ENCODE data around the gene SDK2. TPM values are rescaled to one million over a fixed set of nuclear protein-coding genes. Genes with fewer than 3 reads are reported as not detected.

SDK2 gene
- total and polyA plus RNA-seq, 2 donors from 2014 or later = 0.37 to 2.4 TPM

GRCh38 chr17:73342050-73342522 is 302.2 kb downstream of the SDK2 start:
- Histone ChIP-seq H3K36me3 (ENCODE audit: control insufficient read depth in 2 of 3, insufficient read depth in 3 of 3, low read length in 3 of 3) (no peaks in the 10 kb centered on the region), H3K27me3 (ENCODE audit: control insufficient read depth, insufficient read depth, low read length) (no peaks in the 10 kb centered on the region), H3K9me3 (ENCODE audit: control insufficient read depth in 2 of 3, insufficient read depth in 1 of 3, low read length in 3 of 3) (no peaks in the 10 kb centered on the region), H3K4me1 (ENCODE audit: control insufficient read depth in 2 of 3, insufficient read depth in 2 of 3, low read depth in 1 of 3, low read length in 3 of 3) (peaks cover 0 to 10% (median 2%) of the 10 kb centered on the region in 3 donors), H3K9ac (ENCODE audit: low read length in 3 of 3) (no peak overlapping the region), H3K27ac (ENCODE audit: low read depth in 2 of 2, low read length in 2 of 2) (peak overlapping the region in 1 of 2 donors; percentile 28), H3K4me3 (ENCODE audit: low read length in 3 of 3) (no peak overlapping the region)
- FAIRE-seq (no peak), DNase-seq (peak; percentile 94 to 97 (median 96))
- no peak for TF ChIP-seq CTCF (IDR thresholded peaks at IDR 0.05; ENCODE audit: borderline replicate concordance, extremely low read depth, insufficient read depth)
- intact Hi-C loops (cut with DNase I) = no loop called here

GRCh38 chr17:73341350-73342049 is 302.7 kb downstream of the SDK2 start:
- Histone ChIP-seq H3K4me3 (ENCODE audit: low read length in 3 of 3) (no peak overlapping the region), H3K27ac (ENCODE audit: low read depth in 2 of 2, low read length in 2 of 2) (no peak overlapping the region), H3K4me1 (ENCODE audit: control insufficient read depth in 2 of 3, insufficient read depth in 2 of 3, low read depth in 1 of 3, low read length in 3 of 3) (peaks cover 0 to 10% (median 2%) of the 10 kb centered on the region in 3 donors), H3K9me3 (ENCODE audit: control insufficient read depth in 2 of 3, insufficient read depth in 1 of 3, low read length in 3 of 3) (no peaks in the 10 kb centered on the region), H3K36me3 (ENCODE audit: control insufficient read depth in 2 of 3, insufficient read depth in 3 of 3, low read length in 3 of 3) (no peaks in the 10 kb centered on the region), H3K9ac (ENCODE audit: low read length in 3 of 3) (no peak overlapping the region), H3K27me3 (ENCODE audit: control insufficient read depth, insufficient read depth, low read length) (no peaks in the 10 kb centered on the region)
- no peak for TF ChIP-seq CTCF (IDR thresholded peaks at IDR 0.05; ENCODE audit: borderline replicate concordance, extremely low read depth, insufficient read depth)
- FAIRE-seq = no peak
- DNase-seq = peak in 1 of 5 donors; percentile 45
- intact Hi-C loops (cut with DNase I) = no loop called here

GRCh38 chr17:73340093-73340596 is 304.1 kb downstream of the SDK2 start:
- no peak for DNase-seq
- intact Hi-C loops (cut with DNase I) = no loop called here
- no peak for FAIRE-seq

More at GRCh38 chr17:73340093-73340596, 304.1 kb downstream of the SDK2 start:
- Histone ChIP-seq H3K27me3 (ENCODE audit: control insufficient read depth, insufficient read depth, low read length) (no peaks in the 10 kb centered on the region), H3K9ac (ENCODE audit: low read length in 3 of 3) (no peak overlapping the region), H3K4me3 (ENCODE audit: low read length in 3 of 3) (no peak overlapping the region), H3K36me3 (ENCODE audit: control insufficient read depth in 2 of 3, insufficient read depth in 3 of 3, low read length in 3 of 3) (no peaks in the 10 kb centered on the region), H3K9me3 (ENCODE audit: control insufficient read depth in 2 of 3, insufficient read depth in 1 of 3, low read length in 3 of 3) (no peaks in the 10 kb centered on the region), H3K27ac (ENCODE audit: low read depth in 2 of 2, low read length in 2 of 2) (no peak overlapping the region), H3K4me1 (ENCODE audit: control insufficient read depth in 2 of 3, insufficient read depth in 2 of 3, low read depth in 1 of 3, low read length in 3 of 3) (peaks cover 0 to 10% (median 2%) of the 10 kb centered on the region in 3 donors)
- peak; percentile 5 for TF ChIP-seq CTCF (IDR thresholded peaks at IDR 0.05; ENCODE audit: borderline replicate concordance, extremely low read depth, insufficient read depth)

All from kidney (tissue), 14 donors.